ENCODE data around the gene SREBF2. TPM values are rescaled to one million over a fixed set of nuclear protein-coding genes. Genes with fewer than 3 reads are reported as not detected.

The SREBF2 gene
- total RNA-seq, 1 donor from 2014 or later, result 119 TPM

GRCh38 chr22:41902016-41902415 lies 69.1 kb downstream of the SREBF2 start:
- Mint-ChIP-seq H3K27ac (no peak overlapping the region), H3K4me3 (no peak overlapping the region), H3K4me1 (ENCODE audit: unreplicated experiment) (no peaks in the 10 kb centered on the region), H3K27me3 (no peaks in the 10 kb centered on the region), H3K9me3 (no peaks in the 10 kb centered on the region), H3K36me3 (peaks cover 5% of the 10 kb centered on the region)
- DNase-seq (ENCODE audit: extremely low spot score, unreplicated experiment), result no peak
- TF ChIP-seq, protein P1, sequence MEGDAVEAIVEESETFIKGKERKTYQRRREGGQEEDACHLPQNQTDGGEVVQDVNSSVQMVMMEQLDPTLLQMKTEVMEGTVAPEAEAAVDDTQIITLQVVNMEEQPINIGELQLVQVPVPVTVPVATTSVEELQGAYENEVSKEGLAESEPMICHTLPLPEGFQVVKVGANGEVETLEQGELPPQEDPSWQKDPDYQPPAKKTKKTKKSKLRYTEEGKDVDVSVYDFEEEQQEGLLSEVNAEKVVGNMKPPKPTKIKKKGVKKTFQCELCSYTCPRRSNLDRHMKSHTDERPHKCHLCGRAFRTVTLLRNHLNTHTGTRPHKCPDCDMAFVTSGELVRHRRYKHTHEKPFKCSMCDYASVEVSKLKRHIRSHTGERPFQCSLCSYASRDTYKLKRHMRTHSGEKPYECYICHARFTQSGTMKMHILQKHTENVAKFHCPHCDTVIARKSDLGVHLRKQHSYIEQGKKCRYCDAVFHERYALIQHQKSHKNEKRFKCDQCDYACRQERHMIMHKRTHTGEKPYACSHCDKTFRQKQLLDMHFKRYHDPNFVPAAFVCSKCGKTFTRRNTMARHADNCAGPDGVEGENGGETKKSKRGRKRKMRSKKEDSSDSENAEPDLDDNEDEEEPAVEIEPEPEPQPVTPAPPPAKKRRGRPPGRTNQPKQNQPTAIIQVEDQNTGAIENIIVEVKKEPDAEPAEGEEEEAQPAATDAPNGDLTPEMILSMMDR (conservative IDR thresholded peaks at IDR 0.05), result no peak

DNA sequence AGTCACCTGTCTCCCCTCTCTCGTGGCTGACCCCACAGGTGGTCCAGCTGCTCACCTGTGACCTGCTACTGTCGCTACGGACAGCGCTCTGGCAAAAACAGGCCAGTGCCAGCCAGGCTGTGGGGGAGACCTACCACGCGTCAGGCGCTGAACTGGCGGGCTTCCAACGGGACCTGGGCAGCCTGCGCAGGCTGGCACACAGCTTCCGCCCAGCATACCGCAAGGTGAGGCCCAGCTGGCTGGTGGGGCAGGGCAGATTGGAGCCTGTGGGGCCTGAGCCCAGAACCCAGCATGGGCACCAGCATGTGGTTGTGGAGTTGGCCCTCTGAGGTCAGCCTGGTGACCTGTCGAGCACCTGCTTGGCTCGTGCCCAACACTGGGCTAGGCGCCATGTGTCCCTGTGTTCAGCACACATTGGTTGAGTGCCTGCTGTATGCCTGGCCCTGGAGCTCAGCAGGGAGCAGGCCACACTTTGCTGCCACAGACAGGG lies 70.1 kb downstream of the SREBF2 start:
- Mint-ChIP-seq H3K9me3 (no peaks in the 10 kb centered on the region), H3K4me3 (no peak overlapping the region), H3K4me1 (ENCODE audit: unreplicated experiment) (no peaks in the 10 kb centered on the region), H3K27me3 (no peaks in the 10 kb centered on the region), H3K27ac (no peak overlapping the region), H3K36me3 (peaks cover 5% of the 10 kb centered on the region)
- no peak for DNase-seq (ENCODE audit: extremely low spot score, unreplicated experiment)
- TF ChIP-seq, protein P1 (conservative IDR thresholded peaks at IDR 0.05), result no peak

DNA sequence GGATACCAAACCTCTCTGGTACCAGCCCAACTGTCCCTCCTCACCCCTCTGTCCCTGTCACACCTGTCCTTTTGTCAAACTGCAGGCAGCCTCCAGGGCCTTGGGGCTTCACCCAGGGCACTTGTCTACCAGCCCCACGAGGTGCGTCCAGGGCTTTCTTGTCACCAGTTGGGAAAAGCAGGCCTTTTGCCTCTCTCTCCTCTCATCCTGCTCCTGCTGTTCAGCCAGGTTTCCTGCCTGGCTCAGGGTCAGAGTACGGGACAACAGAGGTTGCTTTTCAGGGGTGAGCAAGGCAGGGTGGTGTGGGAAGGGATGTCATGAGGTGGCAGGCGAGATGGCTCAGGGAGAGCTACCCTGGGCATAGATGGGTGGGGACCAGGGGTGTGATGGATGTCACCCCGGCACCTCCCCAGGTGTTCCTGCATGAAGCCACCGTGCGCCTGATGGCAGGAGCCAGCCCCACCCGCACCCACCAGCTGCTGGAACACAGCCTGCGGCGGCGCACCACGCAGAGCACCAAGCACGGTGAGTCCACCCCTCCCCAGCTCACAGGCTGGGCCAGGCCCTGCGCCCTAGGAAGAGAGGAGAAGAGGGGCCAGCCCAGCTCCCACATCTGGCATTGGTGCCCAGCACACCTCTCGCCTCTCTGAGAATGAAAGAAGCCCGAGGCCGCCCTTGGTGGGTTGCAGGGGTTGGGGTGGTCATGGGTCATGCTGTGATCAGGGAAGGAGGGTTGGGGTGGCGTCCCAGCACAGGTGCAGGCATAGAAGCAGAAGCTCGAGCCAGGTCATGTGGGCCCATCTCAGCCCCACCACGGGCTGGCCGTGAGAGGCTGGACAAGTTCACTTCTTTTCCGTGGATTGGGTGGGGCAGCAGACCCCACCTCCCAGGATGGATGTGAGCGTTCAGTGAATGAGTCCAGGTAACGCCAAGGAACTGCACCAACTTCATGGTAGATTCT lies 71.8 kb downstream of the SREBF2 start:
- Mint-ChIP-seq H3K4me1 (ENCODE audit: unreplicated experiment) (no peaks in the 10 kb centered on the region), H3K36me3 (peaks cover 5% of the 10 kb centered on the region), H3K4me3 (no peak overlapping the region), H3K27ac (no peak overlapping the region), H3K27me3 (peaks cover 9% of the 10 kb centered on the region), H3K9me3 (no peaks in the 10 kb centered on the region)
- TF ChIP-seq, protein P1 (conservative IDR thresholded peaks at IDR 0.05), result no peak
- no peak for DNase-seq (ENCODE audit: extremely low spot score, unreplicated experiment)

- TF ChIP-seq, protein P1 (conservative IDR thresholded peaks at IDR 0.05), result no peak
- DNase-seq (ENCODE audit: extremely low spot score, unreplicated experiment), result no peak
- H3K4me1 Mint-ChIP-seq (ENCODE audit: unreplicated experiment), result no peaks in the 10 kb centered on the region
- H3K27ac Mint-ChIP-seq, result peak overlapping the region; percentile 11
- H3K9me3 Mint-ChIP-seq, result no peaks in the 10 kb centered on the region
- H3K4me3 Mint-ChIP-seq, result no peak overlapping the region
- peaks cover 5% of the 10 kb centered on the region for H3K36me3 Mint-ChIP-seq
- peaks cover 9% of the 10 kb centered on the region for H3K27me3 Mint-ChIP-seq
These were observed 72.7 kb downstream of the SREBF2 start for GRCh38 chr22:41905411-41906202.

DNA sequence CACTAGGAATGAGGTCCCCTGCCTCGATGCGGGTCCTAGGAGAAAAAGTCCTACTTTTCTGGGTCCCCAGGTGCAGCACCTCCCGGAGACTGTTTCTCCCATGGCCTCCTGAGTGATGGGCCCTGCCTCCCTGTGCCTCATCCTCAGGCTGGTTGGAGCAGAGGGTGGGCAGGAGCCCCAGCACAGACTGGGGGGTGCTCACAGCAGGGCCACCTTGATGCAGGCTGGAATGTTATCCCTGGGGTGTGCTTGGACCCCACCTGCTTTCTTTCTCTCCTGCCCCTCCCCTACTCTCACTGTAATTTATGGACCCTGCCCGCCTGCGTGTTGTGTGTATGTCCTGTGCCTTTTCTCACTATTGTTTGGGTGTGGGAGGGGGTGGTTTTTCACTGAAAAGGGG lies 73.9 kb downstream of the SREBF2 start:
- H3K27me3 Mint-ChIP-seq, result peaks cover 16% of the 10 kb centered on the region

More for the DNA sequence above, 73.9 kb downstream of the SREBF2 start:
- Mint-ChIP-seq H3K4me3 (no peak overlapping the region), H3K27ac (no peak overlapping the region), H3K9me3 (no peaks in the 10 kb centered on the region), H3K4me1 (ENCODE audit: unreplicated experiment) (no peaks in the 10 kb centered on the region), H3K36me3 (peaks cover 5% of the 10 kb centered on the region)
- DNase-seq (ENCODE audit: extremely low spot score, unreplicated experiment), result no peak
- TF ChIP-seq, protein P1 (conservative IDR thresholded peaks at IDR 0.05), result no peak

Data from type B pancreatic cell (in vitro differentiated cells).